ENCODE results near the gene TAS2R40. TPM values are rescaled to one million over a fixed set of nuclear protein-coding genes. Genes with fewer than 3 reads are reported as not detected.
"Not testable (repeated sequence)": the region's sequence is repeated elsewhere in the genome, so short reads cannot be mapped to it uniquely, and the experiment has no call there.

The TAS2R40 gene
- total and polyA plus RNA-seq, 4 donors: 0.07 TPM; not detected in 3

DNA sequence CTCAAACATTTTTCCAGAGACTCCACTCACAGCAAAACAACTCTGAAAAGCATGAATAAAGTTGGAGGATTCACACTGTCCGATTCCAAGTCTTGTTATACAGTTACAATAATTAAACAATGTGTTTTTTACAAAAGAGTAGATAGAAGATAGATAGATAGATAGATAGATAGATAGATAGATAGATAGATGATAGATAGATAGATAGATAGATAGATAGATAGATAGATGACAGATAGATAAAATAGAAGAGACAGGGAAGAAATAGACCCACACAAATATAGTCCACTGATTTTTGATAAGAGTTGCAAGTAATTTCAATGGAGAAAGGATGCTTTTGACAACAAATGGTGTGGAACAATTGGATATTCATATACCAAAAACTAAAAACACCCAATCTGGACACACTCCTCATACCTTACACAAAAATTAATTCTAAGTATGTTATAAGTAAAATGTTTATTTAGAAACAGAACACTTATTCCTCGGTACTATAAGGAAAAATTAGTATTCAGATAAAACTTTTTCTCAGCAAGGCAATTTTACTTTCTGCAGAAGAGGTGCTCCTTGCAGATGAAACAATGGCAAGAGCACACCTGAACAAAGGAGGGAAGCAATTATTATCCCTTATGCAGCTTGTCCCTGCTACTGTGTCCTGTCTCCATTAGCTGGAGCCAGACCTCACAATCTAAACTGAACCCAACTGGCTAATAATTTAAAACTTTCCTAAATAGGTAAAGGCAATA is 44.3 kb upstream of the TAS2R40 start:
- ATAC-seq (ENCODE audit: insufficient read depth, low FRiP score): no peak
- no peaks in the 10 kb centered on the region for H3K4me1 ChIP-seq (ENCODE audit: control insufficient read depth in 5 of 5, insufficient read depth in 5 of 5, low read length in 5 of 5)
- H3K9ac ChIP-seq (ENCODE audit: insufficient read depth in 1 of 2, low read length in 2 of 2): no peak overlapping the region
- H3K27me3 ChIP-seq (ENCODE audit: control insufficient read depth in 3 of 3, insufficient read depth in 3 of 3, low read length in 2 of 3): no peaks in the 10 kb centered on the region
- TF ChIP-seq CTCF (IDR thresholded peaks at IDR 0.05; ENCODE audit: control extremely low read depth, extremely low read depth): no peak
- no peak for DNase-seq
- 88 to 95% methylated on average over 2 of the region's 2 CpGs for WGBS, 2 donors
- H3K9me3 ChIP-seq (ENCODE audit: control insufficient read depth in 4 of 4, insufficient read depth in 3 of 4, low read length in 3 of 4): peaks cover 0 to 11% (median 2%) of the 10 kb centered on the region in 4 donors
- H3K36me3 ChIP-seq (ENCODE audit: control insufficient read depth in 4 of 4, insufficient read depth in 4 of 4, low read length in 4 of 4): no peaks in the 10 kb centered on the region
- no peak overlapping the region for H3K4me3 ChIP-seq
- no peak overlapping the region for H3K27ac ChIP-seq (ENCODE audit: low read depth in 1 of 2, low read length in 1 of 2)

- not testable (repeated sequence) for DNase-seq; H3K4me1 ChIP-seq (ENCODE audit: control insufficient read depth in 5 of 5, insufficient read depth in 5 of 5, low read length in 5 of 5); ATAC-seq (ENCODE audit: insufficient read depth, low FRiP score); H3K9ac ChIP-seq (ENCODE audit: insufficient read depth in 1 of 2, low read length in 2 of 2); H3K27me3 ChIP-seq (ENCODE audit: control insufficient read depth in 3 of 3, insufficient read depth in 3 of 3, low read length in 2 of 3); H3K4me3 ChIP-seq; H3K27ac ChIP-seq (ENCODE audit: low read depth in 1 of 2, low read length in 1 of 2); H3K36me3 ChIP-seq (ENCODE audit: control insufficient read depth in 4 of 4, insufficient read depth in 4 of 4, low read length in 4 of 4)
- 94 to 98% methylated on average over 4 of the region's 4 CpGs for WGBS, 2 donors
- peaks cover 0 to 11% (median 3%) of the 10 kb centered on the region in 4 donors for H3K9me3 ChIP-seq (ENCODE audit: control insufficient read depth in 4 of 4, insufficient read depth in 3 of 4, low read length in 3 of 4)
These were observed 41.1 kb upstream of the TAS2R40 start for GRCh38 chr7:143180771-143181170.

GRCh38 chr7:143181349-143181748 is 40.5 kb upstream of the TAS2R40 start:
- 83 to 90% methylated on average over 2 of the region's 2 CpGs for WGBS, 2 donors
- no peaks in the 10 kb centered on the region for H3K4me1 ChIP-seq (ENCODE audit: control insufficient read depth in 5 of 5, insufficient read depth in 5 of 5, low read length in 5 of 5)
- no peak overlapping the region for H3K4me3 ChIP-seq
- no peak overlapping the region for H3K27ac ChIP-seq (ENCODE audit: low read depth in 1 of 2, low read length in 1 of 2)
- peaks cover 0 to 8% (median 0%) of the 10 kb centered on the region in 3 donors for H3K27me3 ChIP-seq (ENCODE audit: control insufficient read depth in 3 of 3, insufficient read depth in 3 of 3, low read length in 2 of 3)
- ATAC-seq (ENCODE audit: insufficient read depth, low FRiP score) (no peak), DNase-seq (no peak)
- peaks cover 0 to 11% (median 3%) of the 10 kb centered on the region in 4 donors for H3K9me3 ChIP-seq (ENCODE audit: control insufficient read depth in 4 of 4, insufficient read depth in 3 of 4, low read length in 3 of 4)
- no peak for TF ChIP-seq CTCF (IDR thresholded peaks at IDR 0.05; ENCODE audit: control extremely low read depth, extremely low read depth)
- no peak overlapping the region for H3K9ac ChIP-seq (ENCODE audit: insufficient read depth in 1 of 2, low read length in 2 of 2)
- H3K36me3 ChIP-seq (ENCODE audit: control insufficient read depth in 4 of 4, insufficient read depth in 4 of 4, low read length in 4 of 4): no peaks in the 10 kb centered on the region

GRCh38 chr7:143183024-143183423 is 38.8 kb upstream of the TAS2R40 start, which contains the start of gene TAS2R39:
TAS2R39 (plus strand) TSS chr7:143183419; CDS start chr7:143183419, 0 bp downstream.
- no peak within 1 kb of the TSS for H3K4me3 ChIP-seq
- H3K27me3 ChIP-seq (ENCODE audit: control insufficient read depth in 3 of 3, insufficient read depth in 3 of 3, low read length in 2 of 3): peaks cover 0 to 8% (median 0%) of the 10 kb centered on the region in 3 donors
- no peak within 1 kb of the TSS for H3K9ac ChIP-seq (ENCODE audit: insufficient read depth in 1 of 2, low read length in 2 of 2)
- H3K27ac ChIP-seq (ENCODE audit: low read depth in 1 of 2, low read length in 1 of 2): no peak within 1 kb of the TSS
- WGBS, 2 donors: 83 to 88% methylated on average over 3 of the region's 3 CpGs
- no peaks in the 10 kb centered on the region for H3K36me3 ChIP-seq (ENCODE audit: control insufficient read depth in 4 of 4, insufficient read depth in 4 of 4, low read length in 4 of 4)
- no peak for ATAC-seq (ENCODE audit: insufficient read depth, low FRiP score)
- H3K4me1 ChIP-seq (ENCODE audit: control insufficient read depth in 5 of 5, insufficient read depth in 5 of 5, low read length in 5 of 5): no peaks in the 10 kb centered on the region
- no peak for TF ChIP-seq CTCF (IDR thresholded peaks at IDR 0.05; ENCODE audit: control extremely low read depth, extremely low read depth)
- peaks cover 0 to 8% (median 2%) of the 10 kb centered on the region in 4 donors for H3K9me3 ChIP-seq (ENCODE audit: control insufficient read depth in 4 of 4, insufficient read depth in 3 of 4, low read length in 3 of 4)
- DNase-seq: no peak

All from lung (tissue), 12 donors.